HG03159 (cell line): ENCODE data around the gene AMBP.

Experiments
- ATAC-seq: cut with Tn5 transposase; IDR thresholded peaks from one replicate; pipeline ENCODE4 v1.9.1; 2021; ENCODE audit warnings: mild to moderate bottlenecking, moderate library complexity; ENCODE audit not compliant: unreplicated experiment

AMBP gene

DNA sequence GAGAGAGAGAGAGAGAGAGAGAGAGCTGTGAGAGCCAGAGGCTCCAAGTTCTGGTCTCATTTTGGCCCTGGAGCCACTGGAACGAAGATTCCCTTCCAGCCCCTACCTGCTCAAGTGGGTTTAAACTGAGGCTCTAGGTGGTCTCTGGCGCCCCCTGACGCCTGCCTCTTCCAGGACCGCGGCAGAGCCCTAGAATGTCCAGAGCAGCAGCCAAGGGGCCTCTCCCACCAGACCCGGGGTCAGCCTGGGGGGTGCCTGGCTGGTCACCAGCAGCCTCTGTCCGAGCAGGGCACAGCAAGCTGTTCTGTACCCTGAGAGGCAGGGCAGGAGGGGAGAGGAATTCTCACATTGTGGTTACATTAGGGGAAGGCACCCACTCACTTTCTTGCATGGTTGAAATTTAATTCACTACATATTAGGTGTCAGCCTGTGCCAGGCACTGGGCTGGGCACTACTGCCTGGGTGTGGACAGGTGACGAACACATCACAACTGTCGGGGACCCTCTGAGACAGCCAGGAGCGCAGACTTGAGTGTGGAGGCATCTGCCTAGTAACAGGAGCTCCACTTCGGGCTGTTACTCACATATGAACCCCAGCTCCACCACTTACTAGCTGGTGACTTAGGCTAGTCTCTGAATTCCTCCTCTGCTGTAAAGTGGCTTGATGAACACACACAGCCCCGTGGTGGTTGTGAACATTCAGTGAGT, 44.5 kb downstream of the AMBP start:
- ATAC-seq, result no peak

DNA sequence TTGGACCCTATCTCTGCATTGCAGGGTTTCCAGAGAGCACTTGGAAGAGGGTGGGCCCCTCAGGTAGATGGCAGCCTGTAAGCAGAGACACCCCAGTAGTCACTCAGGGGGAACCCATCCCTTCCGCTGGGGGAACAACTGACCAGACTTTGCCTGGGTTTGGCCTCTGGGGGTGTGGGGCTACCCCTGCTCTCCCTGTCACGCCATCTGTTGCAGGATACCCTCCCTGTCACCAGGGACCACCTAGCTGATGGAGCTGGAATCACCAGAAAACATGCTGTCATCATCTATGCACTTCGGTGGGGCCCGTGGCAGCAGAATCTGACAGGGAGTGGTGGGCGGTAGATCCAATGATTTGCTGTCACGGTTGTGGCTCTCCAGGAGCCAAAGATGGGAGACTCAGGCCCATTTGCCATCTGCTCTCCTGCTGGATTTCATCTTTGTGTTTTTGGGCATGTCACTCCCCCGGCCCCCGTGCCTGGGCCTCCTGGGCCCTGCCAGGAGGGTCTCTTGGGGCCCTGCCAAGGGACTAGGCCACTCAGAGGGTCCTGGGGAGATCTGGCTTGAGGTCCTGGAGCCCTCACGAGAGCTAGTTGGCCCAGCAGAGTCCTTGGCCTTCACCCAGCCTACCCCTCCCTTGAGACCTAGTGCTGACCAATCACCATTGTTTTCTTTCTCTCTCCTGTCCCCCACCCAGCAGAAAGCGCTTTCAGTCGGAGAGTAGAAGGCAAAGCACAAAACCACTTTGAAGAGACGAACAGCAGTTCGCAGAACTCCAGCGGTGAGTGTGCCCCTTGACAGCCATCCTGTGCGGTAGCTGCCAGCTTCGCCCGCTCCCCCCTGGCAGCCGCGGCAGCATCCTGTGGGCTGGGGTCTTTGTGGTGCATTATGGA, 45.9 kb downstream of the AMBP start:
- ATAC-seq, result no peak

DNA sequence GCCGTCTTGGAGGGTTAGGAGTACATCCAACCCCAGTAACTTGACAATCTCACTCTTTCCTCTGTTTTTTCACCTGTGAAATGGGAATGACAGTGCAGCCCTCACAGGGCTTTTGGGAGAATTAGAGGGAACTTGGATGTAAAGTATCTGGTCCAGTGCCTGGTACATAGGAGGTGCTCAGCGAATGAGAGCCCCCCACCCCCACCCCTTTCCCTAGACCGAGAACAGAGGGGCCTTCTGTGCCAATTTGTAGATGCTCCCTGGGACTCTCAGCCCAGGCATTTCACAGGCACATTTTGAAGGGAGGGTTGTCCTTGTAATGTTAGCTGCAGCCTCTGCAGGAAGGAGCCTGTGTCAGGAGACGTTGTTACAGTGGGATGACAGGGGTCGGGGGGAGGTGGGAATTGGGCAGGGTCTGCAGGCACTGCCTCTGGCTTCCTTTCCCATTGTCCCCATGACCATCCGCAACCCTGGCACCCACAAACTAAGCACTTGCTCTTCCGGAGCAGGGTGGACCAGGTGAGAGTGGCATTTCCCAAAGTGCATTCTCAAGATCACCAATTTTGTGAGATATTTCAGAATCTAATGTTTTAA, 47.0 kb downstream of the AMBP start:
- ATAC-seq, result no peak

DNA sequence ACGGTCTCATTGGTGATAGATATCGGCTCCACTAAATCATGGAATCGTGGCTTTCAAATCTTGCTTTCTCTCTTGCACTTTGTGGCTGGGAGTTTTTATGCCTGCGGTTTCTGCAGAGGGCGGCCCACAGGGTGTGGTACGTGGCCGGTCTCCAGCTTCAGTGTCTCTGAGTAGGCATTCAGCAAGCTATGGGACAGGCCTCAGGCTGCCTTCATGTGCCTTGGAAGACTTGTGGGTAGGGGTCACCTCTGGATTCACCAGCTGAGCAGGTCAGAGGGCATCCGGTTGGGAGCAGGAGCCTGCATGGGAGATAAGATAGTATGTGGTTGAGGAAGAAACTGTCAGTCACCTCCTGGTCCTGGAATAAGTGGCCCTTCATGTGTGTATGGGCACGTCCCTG, 47.7 kb downstream of the AMBP start:
- no peak for ATAC-seq

DNA sequence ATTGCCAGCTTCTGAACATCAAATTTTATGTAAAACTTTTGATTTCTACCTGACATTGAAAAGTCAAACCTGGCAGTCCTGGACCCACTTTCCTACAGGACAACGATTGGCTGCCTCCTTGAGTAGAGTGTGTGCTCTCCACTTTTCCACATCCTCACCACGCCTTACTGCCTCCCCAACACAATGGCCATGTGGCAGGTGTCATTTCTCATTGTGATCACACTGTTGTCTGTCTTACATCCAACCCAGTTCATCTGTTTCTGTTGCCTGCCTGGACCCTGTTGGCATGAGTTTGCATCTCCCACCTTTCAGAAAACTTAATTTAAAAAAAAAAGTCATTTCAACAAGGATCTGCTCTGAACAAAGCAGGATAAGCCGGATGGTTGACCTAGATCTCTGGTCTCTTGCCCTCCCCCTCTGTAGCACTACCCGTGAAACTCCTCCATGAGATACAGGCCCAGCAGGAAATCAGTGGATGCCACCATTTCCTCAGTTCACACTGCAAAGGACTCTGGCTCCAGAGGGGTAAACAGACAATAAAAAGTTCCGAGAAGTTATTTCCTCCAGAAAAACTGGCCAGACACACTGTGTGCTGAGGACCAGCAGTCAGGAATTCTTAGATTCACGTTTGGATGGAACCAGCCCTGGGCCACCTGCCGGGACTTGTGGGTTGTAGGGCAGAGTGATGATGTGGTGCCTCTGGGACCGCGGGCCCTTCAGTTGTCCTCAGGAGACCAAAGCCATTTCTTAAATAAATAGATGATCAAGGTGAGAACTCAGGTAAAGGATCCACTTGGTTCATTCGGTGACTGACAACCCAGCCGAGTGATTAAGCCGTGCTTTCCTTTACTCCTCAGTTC, 48.6 kb downstream of the AMBP start:
- ATAC-seq, result no peak

DNA sequence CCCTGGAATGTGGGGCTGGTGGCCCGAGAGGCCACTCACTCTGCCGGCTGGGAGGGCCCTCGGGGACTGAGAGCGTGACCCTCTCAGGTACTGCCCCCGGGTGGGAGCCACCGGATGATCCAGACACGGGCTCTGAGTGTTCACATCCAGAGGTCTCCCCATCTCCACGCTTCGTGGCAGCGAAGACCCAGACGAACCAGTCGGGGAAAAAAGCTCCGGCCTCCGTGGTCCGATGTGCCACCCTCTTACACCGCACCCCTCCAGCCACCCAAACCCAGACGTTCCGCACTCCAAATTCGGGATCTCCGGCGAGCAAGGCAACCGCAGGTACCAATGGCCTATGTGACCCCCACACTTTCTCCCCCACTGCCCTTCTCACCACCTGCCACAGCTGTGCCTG, 49.5 kb downstream of the AMBP start:
- ATAC-seq, result no peak

DNA sequence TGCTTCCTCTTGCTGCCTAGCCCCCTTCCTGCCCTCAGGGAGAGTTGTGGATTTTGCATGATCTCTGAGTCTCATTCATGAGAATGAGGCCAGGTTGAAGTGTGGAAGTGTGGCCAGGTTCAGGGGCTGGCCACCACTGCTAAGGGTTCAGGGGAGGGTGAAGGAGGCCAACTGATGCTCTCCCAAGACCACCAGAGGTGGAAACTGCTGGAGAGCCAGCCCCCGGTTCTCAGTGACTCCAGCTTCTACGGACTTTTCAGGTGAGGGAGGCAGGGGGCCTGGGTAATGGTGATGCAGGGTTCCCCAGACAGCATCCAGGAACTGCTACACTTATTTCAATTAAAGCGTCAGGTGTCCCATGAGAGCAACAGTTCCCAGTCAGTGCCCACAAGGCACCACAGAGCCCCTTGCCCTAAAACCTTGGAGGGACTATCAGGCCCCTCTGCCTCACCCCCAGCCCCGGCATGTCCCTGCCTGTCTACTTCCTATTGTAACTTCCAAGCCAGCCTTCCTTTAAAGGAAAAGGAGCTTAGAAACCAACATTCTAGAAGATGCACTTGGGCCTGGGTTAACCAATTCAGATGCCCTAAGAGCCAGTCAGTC, 50.1 kb downstream of the AMBP start:
- ATAC-seq, result no peak

DNA sequence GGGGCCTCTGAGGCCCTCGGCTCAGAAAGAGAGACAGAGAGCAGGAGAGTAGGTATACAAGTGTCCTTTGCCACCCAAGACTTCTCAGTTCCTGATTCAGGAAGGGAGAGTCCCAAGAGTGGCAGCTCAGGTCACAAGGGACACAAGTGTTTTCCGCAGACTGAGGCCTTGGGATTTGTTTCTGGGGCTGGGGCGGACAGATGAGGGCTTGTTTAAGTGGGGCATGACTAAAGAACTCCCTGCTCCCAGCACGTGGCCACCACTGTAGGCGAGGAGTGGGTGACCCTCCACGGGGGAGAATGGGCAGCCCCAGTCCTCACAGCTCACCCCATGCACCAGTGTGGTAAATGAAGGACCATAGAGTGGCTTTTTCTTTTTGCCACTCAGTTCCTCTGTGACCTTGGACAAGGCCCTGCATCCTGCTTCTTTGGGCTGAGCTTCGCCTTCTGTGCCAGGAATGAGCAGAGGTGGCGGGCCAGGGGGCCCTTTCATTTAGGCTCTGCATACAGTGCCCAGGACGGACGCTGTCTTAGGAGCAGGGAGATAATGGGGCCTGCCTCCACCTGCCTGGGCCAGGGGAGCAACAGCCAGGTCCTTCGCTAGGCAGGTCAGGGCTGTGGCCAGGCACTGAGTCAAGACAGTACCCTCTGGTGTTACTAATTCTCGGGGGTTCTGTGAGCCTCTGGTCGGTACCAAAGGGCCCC, 50.8 kb downstream of the AMBP start:
- ATAC-seq, result no peak

DNA sequence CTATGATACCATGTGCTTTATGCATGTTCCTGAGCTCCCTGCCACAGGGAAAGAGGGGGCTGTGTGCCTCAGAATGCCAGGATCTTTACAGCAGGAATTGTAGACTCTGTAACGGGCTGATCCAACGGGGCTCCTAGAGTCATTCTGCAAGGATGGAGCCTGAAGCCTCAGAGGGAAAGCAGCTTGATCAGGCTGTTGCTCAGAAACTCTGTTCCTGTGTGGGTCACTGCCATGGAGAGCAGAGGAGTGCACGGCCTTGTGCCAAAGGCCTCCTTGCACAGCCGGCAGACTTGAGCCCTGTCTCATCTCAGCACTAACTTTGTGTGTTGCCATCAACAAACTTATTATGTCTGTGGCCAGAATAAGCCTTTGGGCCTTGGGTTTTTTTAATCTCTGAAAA, 51.8 kb downstream of the AMBP start:
- no peak for ATAC-seq

DNA sequence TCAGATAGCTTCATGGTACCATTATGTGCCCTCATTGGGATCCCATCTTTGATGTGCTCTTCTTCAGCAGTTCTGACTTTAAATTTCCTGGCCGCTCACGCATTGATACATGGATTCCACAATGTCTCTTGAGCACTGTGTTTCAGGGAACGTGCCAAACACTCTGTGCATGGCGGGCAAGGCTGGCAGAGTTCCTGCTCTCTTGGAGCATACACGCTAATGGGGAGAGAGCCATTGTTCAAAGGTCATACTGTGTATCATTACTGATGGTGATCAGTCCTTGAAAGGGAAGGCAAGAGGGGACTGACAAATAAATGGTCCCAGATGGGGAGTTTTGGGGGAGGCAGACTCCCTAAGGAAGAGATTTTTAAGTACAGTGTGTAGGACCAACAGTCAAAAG, 52.3 kb downstream of the AMBP start:
- no peak for ATAC-seq

DNA sequence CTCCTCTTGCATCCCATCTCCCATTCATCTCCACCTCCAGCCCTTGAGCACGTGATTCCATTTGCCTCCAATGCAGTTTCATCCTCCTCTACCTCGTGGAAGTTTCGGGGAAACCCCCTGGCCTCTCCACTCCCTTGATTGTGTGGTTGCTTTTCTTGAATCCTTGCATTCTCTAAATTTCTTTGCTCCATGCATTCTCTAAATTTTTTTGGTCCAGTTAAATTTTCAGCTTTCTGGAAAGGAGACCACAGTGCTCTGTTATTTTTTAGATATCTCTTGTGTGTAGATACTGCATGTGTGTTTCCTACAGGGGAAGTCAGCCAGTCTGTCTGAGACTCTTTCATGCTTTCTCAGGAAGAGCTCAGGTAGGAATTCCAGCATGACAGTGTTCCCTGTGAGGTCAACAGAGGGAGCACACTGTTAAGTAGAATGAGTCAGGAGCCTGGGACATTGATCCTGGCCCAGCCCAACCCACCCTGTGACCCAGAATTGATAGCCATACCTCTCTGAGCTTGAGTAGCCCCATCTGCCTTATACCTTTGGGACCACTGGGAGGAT, 52.8 kb downstream of the AMBP start:
- no peak for ATAC-seq

DNA sequence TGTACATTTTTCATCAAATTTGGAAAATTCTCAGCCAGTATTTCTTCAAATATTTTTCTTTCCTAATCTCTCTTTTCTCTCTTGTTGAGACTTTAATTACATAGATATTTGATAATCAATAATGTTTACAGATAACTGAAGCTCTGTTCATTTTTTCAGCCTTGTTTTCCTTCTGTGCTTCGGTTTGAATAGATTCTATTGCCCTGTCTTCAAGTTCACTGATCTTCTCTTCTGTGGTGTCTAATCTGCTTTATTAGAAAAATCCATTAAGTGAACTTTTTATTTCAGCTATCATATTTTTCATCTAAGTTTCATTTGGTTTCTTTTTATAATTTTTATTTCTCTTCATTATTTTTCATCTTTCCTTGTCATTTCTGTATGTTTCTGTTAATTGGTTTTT, 54.1 kb downstream of the AMBP start:
- ATAC-seq, result no peak

DNA sequence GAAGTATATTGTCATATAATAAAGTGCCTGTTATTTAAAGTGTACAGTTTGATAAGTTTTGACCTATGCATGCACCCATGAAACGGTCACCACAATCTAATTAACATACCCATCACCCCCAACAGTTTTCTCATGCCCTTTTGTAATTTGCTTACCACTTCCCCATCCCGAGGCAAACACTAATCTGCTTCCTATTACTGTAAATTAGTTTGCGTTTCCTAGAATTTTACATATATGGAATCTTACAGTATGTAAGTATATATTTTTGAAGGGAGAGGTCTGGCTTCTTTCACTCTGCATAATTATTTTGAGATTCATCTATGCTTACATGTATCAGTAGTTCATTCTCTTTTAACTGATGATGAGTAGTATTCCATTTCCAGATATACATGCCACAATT, 56.5 kb downstream of the AMBP start:
- ATAC-seq, result no peak

DNA sequence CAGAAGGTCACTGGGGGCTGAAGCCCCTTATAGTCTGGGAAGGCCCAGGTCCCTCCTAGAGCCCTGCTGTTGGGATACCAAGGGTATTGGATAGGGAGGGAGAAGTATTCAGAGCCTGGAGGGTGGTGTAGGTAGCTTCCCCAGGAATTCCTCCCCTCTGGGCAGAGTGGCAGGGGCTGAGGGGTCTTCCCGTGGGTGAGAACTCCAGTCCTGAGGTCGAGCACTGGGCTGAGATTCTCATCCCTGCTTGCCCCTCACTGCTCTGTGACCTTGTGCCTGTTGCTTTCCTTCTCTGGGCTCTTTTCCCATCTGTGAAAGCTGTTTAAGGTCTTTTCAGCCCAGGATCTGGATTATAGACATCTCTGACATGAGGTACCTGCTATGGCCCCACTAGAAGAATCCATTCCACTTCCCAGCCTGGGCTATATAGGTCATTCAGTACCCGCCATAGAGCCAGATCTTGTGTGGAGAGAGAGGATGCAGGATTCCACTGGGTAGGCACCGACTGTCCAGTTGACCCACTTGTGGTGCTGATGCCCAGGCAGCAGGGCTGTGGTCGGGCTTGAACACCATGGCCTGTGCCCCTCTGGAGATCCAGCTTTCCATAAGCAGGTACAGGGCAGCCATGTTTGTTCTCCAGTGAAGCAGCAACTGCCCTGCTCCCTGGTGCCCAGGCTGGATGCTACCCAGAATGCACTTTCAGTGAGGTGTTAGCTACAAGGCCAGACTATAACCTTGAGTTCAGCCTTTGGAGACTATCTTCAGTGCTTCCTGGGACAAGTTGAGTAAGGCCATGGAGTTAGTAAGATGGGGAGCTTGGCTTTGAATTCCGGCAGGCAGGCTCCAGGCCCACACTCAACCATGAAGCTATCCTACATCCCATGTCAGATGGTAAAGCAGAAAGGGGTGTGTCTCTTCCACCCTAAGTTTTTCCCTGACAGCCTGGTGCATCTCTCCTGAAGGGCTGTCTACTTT, 60.1 kb downstream of the AMBP start:
- no peak for ATAC-seq

DNA sequence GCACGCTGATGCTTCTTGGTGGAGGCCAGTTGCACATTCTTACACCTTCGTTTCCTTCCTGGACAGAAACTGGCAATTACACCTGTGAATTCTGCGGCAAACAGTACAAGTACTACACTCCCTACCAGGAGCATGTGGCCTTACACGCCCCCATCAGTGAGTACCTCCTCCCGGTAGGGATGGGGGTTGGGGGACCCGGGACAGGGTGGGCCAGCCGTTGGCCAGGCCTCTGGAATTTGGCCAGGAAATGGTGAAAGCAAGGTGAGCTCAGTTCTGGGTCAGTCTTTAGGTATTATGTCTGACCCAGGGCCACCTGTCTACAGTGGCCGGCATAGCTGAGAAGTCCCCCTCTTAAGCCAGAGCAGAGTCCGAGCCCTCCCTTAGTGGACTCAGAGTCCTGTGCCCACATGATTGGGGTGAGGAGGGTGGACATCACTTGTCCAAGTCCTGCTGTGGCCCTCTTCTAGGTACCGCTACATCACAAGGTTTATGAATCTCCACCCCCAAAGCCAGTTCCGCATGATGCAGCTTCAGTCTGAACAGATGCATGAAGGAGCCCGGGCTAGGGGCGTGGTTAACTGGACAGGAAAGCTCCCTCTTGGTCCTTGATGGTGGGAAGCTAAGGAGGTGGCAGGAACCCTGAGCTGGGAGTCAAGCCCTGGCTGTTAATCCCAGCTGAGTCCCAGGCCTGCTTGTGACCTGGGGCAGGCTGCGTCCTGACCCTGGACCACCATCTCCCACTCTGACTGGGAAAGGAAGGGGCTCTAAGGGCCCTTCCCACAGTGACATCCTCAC, 61.3 kb downstream of the AMBP start:
- no peak for ATAC-seq

DNA sequence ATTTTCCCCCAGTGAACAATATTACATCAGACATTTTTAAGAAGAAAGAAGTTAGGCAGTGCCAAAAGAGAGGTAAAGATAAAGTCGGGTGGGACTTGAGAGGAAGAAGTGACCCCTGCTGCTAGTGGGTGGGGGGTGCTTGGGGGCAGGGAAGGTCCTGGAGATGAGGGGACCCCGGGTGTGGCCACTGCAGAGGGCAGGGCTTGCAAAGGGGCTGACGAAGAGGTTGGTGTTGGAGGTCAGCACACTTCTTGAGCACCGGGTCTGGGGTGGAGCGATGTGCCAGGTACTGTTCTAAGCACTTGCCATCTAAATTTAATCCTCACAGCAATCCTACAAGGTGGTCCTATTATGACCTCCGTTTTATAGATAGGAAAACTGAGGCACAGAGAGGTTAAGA, 62.0 kb downstream of the AMBP start:
- no peak for ATAC-seq

DNA sequence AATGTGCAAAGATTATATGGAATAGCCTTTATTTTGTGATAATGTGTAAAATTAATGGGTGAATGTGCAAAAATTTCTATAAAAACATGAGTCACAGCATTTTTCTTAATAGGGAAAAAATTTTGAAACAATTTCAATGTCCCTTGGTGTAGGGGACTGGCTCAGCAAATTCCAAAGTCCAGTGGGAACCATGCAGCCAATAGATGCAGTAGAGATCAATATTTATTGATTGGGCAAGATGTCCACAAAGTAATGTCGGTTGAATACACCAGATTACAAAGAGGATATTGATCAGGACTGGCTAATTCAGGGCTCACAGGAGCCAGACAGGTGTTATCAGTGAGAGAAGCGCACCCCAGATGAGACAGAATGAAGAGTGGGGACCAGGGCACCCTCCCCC, 62.5 kb downstream of the AMBP start:
- ATAC-seq, result no peak

DNA sequence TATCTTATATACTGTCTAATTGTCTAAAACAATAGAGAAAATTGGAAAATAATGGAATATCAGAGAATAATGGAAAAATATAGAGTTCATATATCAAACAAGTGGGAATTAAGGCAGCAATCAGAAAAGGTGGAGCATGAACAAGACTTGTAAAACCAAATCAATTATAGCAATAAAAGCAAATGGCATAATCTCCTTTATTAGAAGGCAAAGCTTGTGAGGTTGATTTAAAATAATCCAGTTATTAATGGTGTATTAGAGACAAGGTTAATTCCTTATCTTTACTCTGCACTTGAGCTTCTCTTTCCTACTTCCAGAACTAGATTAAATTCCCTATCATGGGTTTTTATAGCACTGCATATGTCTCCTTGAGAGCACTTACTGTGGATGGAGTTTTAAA, 64.1 kb downstream of the AMBP start:
- no peak for ATAC-seq
